ENCODE measurements around the gene ASS1. TPM values are rescaled to one million over a fixed set of nuclear protein-coding genes. Genes with fewer than 3 reads are reported as not detected.

ASS1 gene
- total and polyA plus RNA-seq, 2 of the 13 experiments (the other 11 are each of a cell fraction or from before 2014, with no cell fraction given) = 77.6 to 122 TPM

GRCh38 chr9:130519927-130520326 is 75.2 kb downstream of the ASS1 start:
- FAIRE-seq = no peak
- H3K4me1 ChIP-seq (ENCODE audit: insufficient read depth, low read length) = peaks cover 33% of the 10 kb centered on the region

GRCh38 chr9:130521715-130522114 is 77.0 kb downstream of the ASS1 start:
- intact Hi-C loops (cut with micrococcal nuclease; ENCODE audit: unreplicated experiment) (no loop called here), in situ Hi-C loops (cut with HindIII; ENCODE audit: extremely low pct_ligation_motif_present, low pct_unique_long_range_greater_than_20kb) (no loop called here)
- no peak for DNase-seq (ENCODE audit: low spot score)
- no peak for ATAC-seq
- BruUV-seq (replicated peaks) = no TSS peak
- Histone ChIP-seq H4K20me1 (ENCODE audit: insufficient read depth, low read length) (no peaks in the 10 kb centered on the region), H3K79me2 (ENCODE audit: insufficient read depth, low read length) (no peaks in the 10 kb centered on the region), H3K4me2 (ENCODE audit: low read depth, low read length) (no peak overlapping the region), H3K4me1 (ENCODE audit: insufficient read depth, low read length) (peaks cover 43% of the 10 kb centered on the region), H3K9me3 (ENCODE audit: low read length) (no peaks in the 10 kb centered on the region), H3K36me3 (replicated peaks in 1 of 2; ENCODE audit: control insufficient read depth in 1 of 2, insufficient read depth in 2 of 2, low read length in 2 of 2) (no peaks in the 10 kb centered on the region), H2AFZ (ENCODE audit: low read length) (no peak overlapping the region), H3K4me3 (replicated peaks in 1 of 3; ENCODE audit: insufficient read depth in 1 of 3, low read depth in 2 of 3, low read length in 3 of 3) (no peak overlapping the region), H3K27ac (ENCODE audit: extremely low read length, insufficient read depth, low read length) (no peak overlapping the region), H3K27me3 (ENCODE audit: control insufficient read depth in 1 of 2, insufficient read depth in 2 of 2, low read length in 2 of 2) (peaks cover 1 to 14% of the 10 kb centered on the region in 2 experiments; a peak in 4 of 5 replicates), H3K9ac (ENCODE audit: insufficient read depth, low read depth, low read length) (no peak overlapping the region)
- CTCF ChIA-PET (ENCODE audit: low intra/inter-chr PET ratio, low total read pairs) = no interaction called here
- POLR2A ChIA-PET = interaction anchor here (0.7 kb wide), 1 partner anchor 105 kb away, joined by 4 read pairs; no protein-coding TSS in a partner anchor
- no peak for FAIRE-seq
- TF ChIP-seq IKZF1 (IDR thresholded peaks at IDR 0.05) (no peak), ZNF629 (CRISPR knock-in tag; conservative IDR thresholded peaks at IDR 0.05) (peak; percentile 86), ZSCAN20 (CRISPR knock-in tag; IDR thresholded peaks at IDR 0.05; ENCODE audit: borderline replicate concordance) (no peak)
- 94% methylated on average over 3 of the region's 5 CpGs for WGBS (ENCODE audit: low lambda C conversion rate)

More at GRCh38 chr9:130519927-130520326, 75.2 kb downstream of the ASS1 start:
- Histone ChIP-seq H3K79me2 (ENCODE audit: insufficient read depth, low read length) (no peaks in the 10 kb centered on the region), H3K4me2 (ENCODE audit: low read depth, low read length) (no peak overlapping the region), H3K9ac (ENCODE audit: insufficient read depth, low read depth, low read length) (no peak overlapping the region), H4K20me1 (ENCODE audit: insufficient read depth, low read length) (no peaks in the 10 kb centered on the region), H3K9me3 (ENCODE audit: low read length) (no peaks in the 10 kb centered on the region), H3K27me3 (ENCODE audit: control insufficient read depth in 1 of 2, insufficient read depth in 2 of 2, low read length in 2 of 2) (peaks cover 3 to 14% of the 10 kb centered on the region in 2 experiments; a peak in 4 of 5 replicates), H3K4me3 (replicated peaks in 1 of 3; ENCODE audit: insufficient read depth in 1 of 3, low read depth in 2 of 3, low read length in 3 of 3) (no peak overlapping the region), H2AFZ (ENCODE audit: low read length) (no peak overlapping the region), H3K36me3 (replicated peaks in 1 of 2; ENCODE audit: control insufficient read depth in 1 of 2, insufficient read depth in 2 of 2, low read length in 2 of 2) (no peaks in the 10 kb centered on the region), H3K27ac (ENCODE audit: extremely low read length, insufficient read depth, low read length) (no peak overlapping the region)
- CTCF ChIA-PET (ENCODE audit: low intra/inter-chr PET ratio, low total read pairs) = no interaction called here
- WGBS (ENCODE audit: low lambda C conversion rate) = 23% methylated on average over 4 of the region's 5 CpGs
- no peak for ATAC-seq
- BruUV-seq (replicated peaks) = no TSS peak
- intact Hi-C loops (cut with micrococcal nuclease; ENCODE audit: unreplicated experiment) = no loop called here
- POLR2A ChIA-PET = interaction anchor here (3.7 kb wide), 1 partner anchor 21 kb away, joined by 21 read pairs; no protein-coding TSS in a partner anchor
- in situ Hi-C loops (cut with HindIII; ENCODE audit: extremely low pct_ligation_motif_present, low pct_unique_long_range_greater_than_20kb) = no loop called here
- DNase-seq (ENCODE audit: low spot score) = no peak
- TF ChIP-seq FOXP4 (CRISPR knock-in tag; IDR thresholded peaks at IDR 0.05) = no peak
- peak; percentile 84; the same call in 1 of the 2 replicates for TF ChIP-seq ZNF180 (CRISPR knock-in tag; IDR thresholded peaks at IDR 0.05; ENCODE audit: borderline replicate concordance, low read depth)

Data from HepG2 (cell line).